ENCODE data around the gene CNTFR. TPM values are rescaled to one million over a fixed set of nuclear protein-coding genes. Genes with fewer than 3 reads are reported as not detected.

Gene CNTFR
- total and polyA plus RNA-seq, 12 donors, result 1.1 to 15.2 (median 3.8) TPM

- Histone ChIP-seq H3K27ac (no peak overlapping the region), H3K36me3 (replicated peaks in 1 of 2) (no peaks in the 10 kb centered on the region), H3K9me3 (replicated peaks in 1 of 3) (no peaks in the 10 kb centered on the region), H3K27me3 (no peaks in the 10 kb centered on the region), H3K4me3 (no peak overlapping the region), H3K4me1 (replicated peaks in 1 of 2) (no peaks in the 10 kb centered on the region)
- DNase-seq, result peak in 1 of 7 donors; percentile 8
- TF ChIP-seq POLR2A (IDR thresholded peaks at IDR 0.05), result no peak
- intact Hi-C loops (cut with DNase I), result no loop called here
- 71 to 100% (median 91%) methylated on average over 2 of the region's 2 CpGs for WGBS, 4 donors
Measured at GRCh38 chr9:34552986-34553385, 36.5 kb downstream of the CNTFR start.

GRCh38 chr9:34552606-34552981 is 36.9 kb downstream of the CNTFR start:
- no peak for DNase-seq
- H3K4me1 ChIP-seq (replicated peaks in 1 of 2), result no peaks in the 10 kb centered on the region
- H3K36me3 ChIP-seq (replicated peaks in 1 of 2), result no peaks in the 10 kb centered on the region
- H3K9me3 ChIP-seq (replicated peaks in 1 of 3), result no peaks in the 10 kb centered on the region
- H3K27ac ChIP-seq, result no peak overlapping the region
- WGBS, 4 donors, result 93 to 100% (median 95%) methylated on average over 2 to 13 of the region's 13 CpGs
- intact Hi-C loops (cut with DNase I), result no loop called here
- no peak for TF ChIP-seq POLR2A (IDR thresholded peaks at IDR 0.05)
- TF ChIP-seq, protein P1, sequence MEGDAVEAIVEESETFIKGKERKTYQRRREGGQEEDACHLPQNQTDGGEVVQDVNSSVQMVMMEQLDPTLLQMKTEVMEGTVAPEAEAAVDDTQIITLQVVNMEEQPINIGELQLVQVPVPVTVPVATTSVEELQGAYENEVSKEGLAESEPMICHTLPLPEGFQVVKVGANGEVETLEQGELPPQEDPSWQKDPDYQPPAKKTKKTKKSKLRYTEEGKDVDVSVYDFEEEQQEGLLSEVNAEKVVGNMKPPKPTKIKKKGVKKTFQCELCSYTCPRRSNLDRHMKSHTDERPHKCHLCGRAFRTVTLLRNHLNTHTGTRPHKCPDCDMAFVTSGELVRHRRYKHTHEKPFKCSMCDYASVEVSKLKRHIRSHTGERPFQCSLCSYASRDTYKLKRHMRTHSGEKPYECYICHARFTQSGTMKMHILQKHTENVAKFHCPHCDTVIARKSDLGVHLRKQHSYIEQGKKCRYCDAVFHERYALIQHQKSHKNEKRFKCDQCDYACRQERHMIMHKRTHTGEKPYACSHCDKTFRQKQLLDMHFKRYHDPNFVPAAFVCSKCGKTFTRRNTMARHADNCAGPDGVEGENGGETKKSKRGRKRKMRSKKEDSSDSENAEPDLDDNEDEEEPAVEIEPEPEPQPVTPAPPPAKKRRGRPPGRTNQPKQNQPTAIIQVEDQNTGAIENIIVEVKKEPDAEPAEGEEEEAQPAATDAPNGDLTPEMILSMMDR (IDR thresholded peaks at IDR 0.05), result no peak
- H3K4me3 ChIP-seq, result no peak overlapping the region
- H3K27me3 ChIP-seq, result no peaks in the 10 kb centered on the region

DNA sequence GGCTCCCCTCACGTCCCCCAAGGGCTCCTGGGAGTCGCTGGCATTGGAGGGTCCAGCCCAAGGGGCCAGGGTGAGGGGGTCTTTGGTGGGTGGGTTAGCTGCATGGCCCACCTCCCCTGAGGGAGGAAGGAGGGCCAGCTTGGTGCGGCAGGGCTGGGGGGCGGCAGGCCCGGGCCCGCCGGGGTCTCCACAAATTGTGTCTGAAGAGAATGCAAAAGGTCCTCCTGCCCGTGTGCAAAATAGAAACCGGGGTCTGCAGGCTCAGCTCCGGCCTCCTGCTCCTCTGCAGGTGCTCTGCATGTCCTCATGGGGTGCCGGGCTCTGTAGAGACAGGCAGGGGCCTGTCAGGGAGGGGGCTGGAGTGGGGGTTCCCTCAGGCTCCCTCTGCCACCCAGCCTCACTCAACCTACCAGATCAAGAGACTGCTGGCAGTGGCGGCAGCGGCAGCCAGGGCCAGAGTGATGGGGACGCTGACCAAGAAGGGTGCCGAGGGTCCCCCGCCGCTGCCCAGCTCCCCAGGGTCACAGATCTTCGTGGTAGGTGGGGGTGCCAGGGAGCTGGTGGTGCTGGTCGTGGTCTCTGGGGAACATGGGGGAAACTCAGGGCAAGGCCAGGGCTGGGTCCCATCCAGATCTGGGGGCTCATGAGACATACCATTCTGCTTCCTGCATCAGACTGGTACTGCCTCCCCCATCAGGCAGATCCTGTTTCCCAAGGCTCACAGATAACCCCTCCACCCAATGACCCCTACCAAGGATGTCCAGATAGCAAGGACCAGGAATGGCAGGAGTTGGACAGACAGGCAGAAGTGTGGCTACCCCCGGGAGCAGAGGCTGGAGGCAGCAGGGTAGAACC is 37.5 kb downstream of the CNTFR start:
- Histone ChIP-seq H3K4me1 (replicated peaks in 1 of 2) (no peaks in the 10 kb centered on the region), H3K27me3 (no peaks in the 10 kb centered on the region), H3K9me3 (replicated peaks in 1 of 3) (no peaks in the 10 kb centered on the region), H3K4me3 (no peak overlapping the region), H3K27ac (no peak overlapping the region), H3K36me3 (replicated peaks in 1 of 2) (no peaks in the 10 kb centered on the region)
- no peak for TF ChIP-seq POLR2A (IDR thresholded peaks at IDR 0.05)
- TF ChIP-seq, protein P1 (IDR thresholded peaks at IDR 0.05), result no peak
- intact Hi-C loops (cut with DNase I), result loop anchor here in 1 of 2 donors (2.0 kb wide), 1 partner anchor 39 kb away; no protein-coding TSS in a partner anchor
- 77 to 90% (median 89%) methylated on average over 5 to 20 of the region's 20 CpGs for WGBS, 4 donors
- peak in 1 of 7 donors; percentile 9 for DNase-seq

DNA sequence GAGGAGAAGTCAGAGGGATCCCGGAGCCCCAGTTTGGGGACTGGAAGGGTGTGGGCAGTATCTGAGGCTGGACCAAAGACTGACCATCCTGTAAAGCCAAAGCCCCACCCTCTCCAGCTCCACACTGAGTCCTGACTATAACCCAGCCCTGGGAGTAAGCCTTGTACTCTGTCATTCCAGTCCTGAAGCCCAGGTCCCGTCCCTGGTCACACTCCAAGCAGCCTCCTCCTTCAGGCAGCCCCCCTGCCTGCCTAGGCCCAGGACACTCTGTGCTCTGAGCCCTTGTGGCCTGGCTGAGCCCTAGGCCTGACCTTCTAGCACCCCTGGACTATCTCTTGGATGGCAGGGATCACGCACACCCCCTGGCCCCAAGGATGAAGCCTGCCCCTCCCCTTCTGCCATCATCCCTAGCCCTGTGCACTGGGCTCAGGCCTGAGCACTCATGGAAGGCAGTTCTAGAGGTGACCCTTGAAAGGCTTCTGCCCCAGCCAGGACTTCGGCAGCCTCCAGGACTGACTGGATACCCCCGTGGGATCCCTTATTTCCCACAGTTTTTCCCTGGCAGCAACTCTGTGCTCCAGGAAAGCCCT is 38.7 kb downstream of the CNTFR start:
- TF ChIP-seq POLR2A (IDR thresholded peaks at IDR 0.05), result no peak
- TF ChIP-seq, protein P1 (IDR thresholded peaks at IDR 0.05), result no peak
- 73 to 81% (median 81%) methylated on average over 4 to 5 of the region's 5 CpGs for WGBS, 4 donors
- no peak overlapping the region for H3K4me3 ChIP-seq
- intact Hi-C loops (cut with DNase I), result loop anchor here in 1 of 2 donors (2.0 kb wide), 1 partner anchor 40 kb away; no protein-coding TSS in a partner anchor
- H3K27me3 ChIP-seq, result no peaks in the 10 kb centered on the region
- H3K27ac ChIP-seq, result no peak overlapping the region
- no peaks in the 10 kb centered on the region for H3K9me3 ChIP-seq (replicated peaks in 1 of 3)
- H3K4me1 ChIP-seq (replicated peaks in 1 of 2), result no peaks in the 10 kb centered on the region
- H3K36me3 ChIP-seq (replicated peaks in 1 of 2), result no peaks in the 10 kb centered on the region
- peak in 1 of 7 donors; percentile 6 for DNase-seq
